ENCODE measurements around the gene CCR1.
"Not testable (repeated sequence)": the region's sequence is repeated elsewhere in the genome, so short reads cannot be mapped to it uniquely, and the experiment has no call there.

CCR1 gene

GRCh38 chr3:46163556-46164041, 44.5 kb downstream of the CCR1 start:
- no peak for DNase-seq

- no peak for DNase-seq
Observed at GRCh38 chr3:46162975-46163555, 45.0 kb downstream of the CCR1 start.

- DNase-seq, result not testable (repeated sequence)
Observed at GRCh38 chr3:46157685-46158084, 50.4 kb downstream of the CCR1 start.

GRCh38 chr3:46154311-46154710, 53.8 kb downstream of the CCR1 start:
- no peak for DNase-seq

All from stimulated activated CD4-positive, alpha-beta T cell treated with anti-CD3 and anti-CD28 coated beads, Interleukin-2, amount 100 ng/mL, for 48 hours (primary cell).